Uterus (tissue), 2 donors: ENCODE results near the gene IQGAP1.

Source experiments
- CTCF ChIP-seq, 4 experiments: fragments of 200-600 bp in 2 of 4; fragments of 450-650 bp in 2 of 4; sonication (generic) in 2 of 4; IDR thresholded peaks; one replicate each; pipeline ENCODE4 v1.5.1; 2016 to 2019; ENCODE audit warnings: antibody characterized with exemption in 4 of 4, mild to moderate bottlenecking in 2 of 4, moderate library complexity in 1 of 4
- POLR2A ChIP-seq, 2 donors: fragments of 450-650 bp; IDR thresholded peaks; one replicate each; pipeline ENCODE4 v1.6.1; 2016; ENCODE audit warnings: antibody characterized with exemption in 2 of 2, mild to moderate bottlenecking in 1 of 2, moderate library complexity in 1 of 2

GRCh38 chr15:90402223-90402622, 14.2 kb downstream of the IQGAP1 start:
- TF ChIP-seq POLR2A (IDR thresholded peaks at IDR 0.05) (no peak), CTCF (IDR thresholded peaks at IDR 0.05) (no peak)
